GM12878 (cell line): ENCODE data around the gene CTDNEP1. TPM values are rescaled to one million over a fixed set of nuclear protein-coding genes. Genes with fewer than 3 reads are reported as not detected.

Experiments used
- ATAC-seq: fragments of 200-7000 bp; cut with Tn5 transposase; 3 replicates; pipeline ENCODE4 v1.9.1; 2020; ENCODE audit warnings: mild to moderate bottlenecking, moderate library complexity
- BruUV-seq: library from RNA; stranded (reverse); fragments of 400-500 nt; replicated peaks from 2 replicates; lab custom pipeline; 2021; lab: Mats Ljungman, UMichigan
- CTCF ChIA-PET: fragments of 300-600 bp; sonication (Branson Sonifier 250); formaldehyde crosslinking; extraction: SDS; loops from one replicate; lab custom pipeline; 2021; ENCODE audit warnings: inconsistent platforms; lab: Yijun Ruan, JAX
- POLR2A ChIA-PET: fragments of 350-600 bp; formaldehyde crosslinking; extraction: SDS; loops from one replicate; lab custom pipeline; 2021; ENCODE audit warnings: inconsistent platforms; lab: Charles Lee
- RAD21 ChIA-PET: fragments of 300-600 bp; sonication (Branson Sonifier 250); formaldehyde crosslinking; loops from one replicate; lab custom pipeline; 2023; ENCODE audit warnings: antibody characterized with exemption; ENCODE audit not compliant: unreplicated experiment; lab: Charles Lee
- SMC1A ChIA-PET: fragments of 300-600 bp; sonication (Branson Sonifier 250); formaldehyde crosslinking; loops from one replicate; lab custom pipeline; 2023; ENCODE audit not compliant: unreplicated experiment, uncharacterized antibody; lab: Charles Lee
- DNase-seq: peaks from one replicate; pipeline ENCODE4 v3.0.0-alpha.2; 2011; ENCODE audit warnings: low read depth, low spot score
- FAIRE-seq: peaks from 3 replicates; lab custom pipeline; 2011; peaks lifted over from hg19 to GRCh38; lab: Jason Lieb, UNC
- H2AFZ ChIP-seq: 2 replicates; pipeline ENCODE4 v1.6.0; 2011; ENCODE audit warnings: low read depth, low read length, control low read depth; ENCODE audit not compliant: control insufficient read depth
- H3K27ac ChIP-seq: 2 replicates; pipeline ENCODE4 v1.5.1; 2011; ENCODE audit warnings: control low read depth; ENCODE audit not compliant: control insufficient read depth, insufficient read depth
- H3K27me3 ChIP-seq, 2 experiments: replicated peaks in 1 of 2; 2 replicates each; pipeline versions ENCODE4 v1.6.0 to v1.6.1; 2011; ENCODE audit warnings: low read length in 1 of 2; ENCODE audit not compliant: control insufficient read depth in 2 of 2, insufficient read depth in 2 of 2
- H3K36me3 ChIP-seq, 2 experiments: 2 replicates each; pipeline ENCODE4 v1.5.1; 2011; ENCODE audit warnings: low read length in 1 of 2; ENCODE audit not compliant: control insufficient read depth in 2 of 2, insufficient read depth in 2 of 2
- H3K4me1 ChIP-seq: 2 replicates; pipeline ENCODE4 v1.6.1; 2011; ENCODE audit warnings: mild to moderate bottlenecking, low read length, moderate library complexity, mixed read lengths; ENCODE audit not compliant: control insufficient read depth, insufficient read depth
- H3K4me2 ChIP-seq: 2 replicates; pipeline ENCODE4 v1.6.0; 2011; ENCODE audit warnings: control low read depth; ENCODE audit not compliant: control insufficient read depth, insufficient read depth
- H3K4me3 ChIP-seq: fragments of 200-600 bp; sonication (generic); 2 replicates; pipeline ENCODE4 v1.5.1; 2016
- H3K79me2 ChIP-seq: 2 replicates; pipeline ENCODE4 v1.6.0; 2011; ENCODE audit warnings: low read length; ENCODE audit not compliant: control insufficient read depth, insufficient read depth
- H3K9ac ChIP-seq: 2 replicates; pipeline ENCODE4 v1.8.0; 2011; ENCODE audit warnings: low read length, control low read depth, mixed read lengths; ENCODE audit not compliant: control insufficient read depth, insufficient read depth
- H3K9me3 ChIP-seq: replicated peaks from 3 replicates; pipeline ENCODE4 v1.5.1; 2011; ENCODE audit warnings: mild to moderate bottlenecking, low read length; ENCODE audit not compliant: control insufficient read depth, insufficient read depth
- H4K20me1 ChIP-seq: 2 replicates; pipeline ENCODE4 v1.6.0; 2011; ENCODE audit not compliant: control insufficient read depth, insufficient read depth
- CHD1 ChIP-seq: IDR thresholded peaks from 2 replicates; pipeline ENCODE4 v1.6.1; 2012; ENCODE audit warnings: low read depth, low read length, improper control_type of control experiment
- ESRRA ChIP-seq: IDR thresholded peaks from 2 replicates; pipeline ENCODE4 v1.6.1; 2012; ENCODE audit warnings: mild to moderate bottlenecking, low read length, improper control_type of control experiment
- FOXK2 ChIP-seq: fragments of 450-650 bp; IDR thresholded peaks from 2 replicates; pipeline ENCODE4 v1.6.1; 2017; ENCODE audit warnings: mild to moderate bottlenecking, moderate library complexity
- IRF5 ChIP-seq: fragments of 450-650 bp; IDR thresholded peaks from 2 replicates; pipeline ENCODE4 v1.6.1; 2017; ENCODE audit warnings: borderline replicate concordance
- LARP7 ChIP-seq: fragments of 450-650 bp; IDR thresholded peaks from 2 replicates; pipeline ENCODE4 v1.6.1; 2017; ENCODE audit warnings: mild to moderate bottlenecking
- MEF2A ChIP-seq: IDR thresholded peaks from 2 replicates; pipeline ENCODE4 v1.6.1; 2011; ENCODE audit warnings: low read depth, mild to moderate bottlenecking, low read length, moderate library complexity; ENCODE audit not compliant: insufficient read depth
- NFIC ChIP-seq: IDR thresholded peaks from 2 replicates; pipeline ENCODE4 v1.6.1; 2012; ENCODE audit warnings: low read depth, mild to moderate bottlenecking, inconsistent platforms, low read length, moderate library complexity
- NR2C1 ChIP-seq: fragments of 450-650 bp; IDR thresholded peaks from 2 replicates; pipeline ENCODE4 v1.6.1; 2017; ENCODE audit warnings: antibody characterized with exemption, mild to moderate bottlenecking, moderate library complexity
- POLR2AphosphoS5 ChIP-seq: IDR thresholded peaks from 2 replicates; pipeline ENCODE4 v1.6.1; 2011; ENCODE audit warnings: mild to moderate bottlenecking, low read length, inconsistent platforms
- RBBP5 ChIP-seq: fragments of 200-600 bp; sonication (generic); conservative IDR thresholded peaks from 2 replicates; pipeline ENCODE4 v1.6.1; 2016
- REST ChIP-seq: IDR thresholded peaks from 2 replicates; pipeline ENCODE4 v1.6.1; 2012; ENCODE audit warnings: mild to moderate bottlenecking, low read depth, low read length
- SMAD5 ChIP-seq: IDR thresholded peaks from 2 replicates; pipeline ENCODE4 v1.6.1; 2016; ENCODE audit warnings: antibody characterized with exemption, low read depth
- STAT1 ChIP-seq: fragments of 450-650 bp; conservative IDR thresholded peaks from 2 replicates; pipeline ENCODE4 v1.6.1; 2014; ENCODE audit warnings: antibody characterized with exemption, mild to moderate bottlenecking
- TCF7 ChIP-seq: IDR thresholded peaks from 2 replicates; pipeline ENCODE4 v1.6.1; 2014; ENCODE audit warnings: antibody characterized with exemption, borderline replicate concordance
- USF1 ChIP-seq: IDR thresholded peaks from 2 replicates; pipeline ENCODE4 v1.6.1; 2011; ENCODE audit warnings: borderline replicate concordance, low read depth, mild to moderate bottlenecking, moderate library complexity, mixed read lengths, low read length; ENCODE audit not compliant: insufficient read depth; ENCODE audit errors: extremely low read length
- WGBS: methylation state at CpG from one replicate; pipeline ENCODE4 v1.1.6; 2016; ENCODE audit warnings: low lambda C conversion rate; ENCODE audit not compliant: insufficient replicate concordance, insufficient coverage; ENCODE audit errors: missing lambda C conversion rate; 5-methylcytosine and 5-hydroxymethylcytosine counted together
- in situ Hi-C: fragments of 300-500 bp; cut with MboI; formaldehyde crosslinking; loops from 9 replicates; pipeline ENCODE4 v1.14.3; 2018; ENCODE audit warnings: mixed read lengths
- intact Hi-C: fragments of 100-400 bp; cut with micrococcal nuclease; formaldehyde crosslinking; loops from one replicate; pipeline ENCODE4 v1.14.2; 2022; ENCODE audit not compliant: unreplicated experiment
- polyA plus RNA-seq, 11 experiments: library from polyadenylated mRNA; depleted of rRNA in 4 of 11; unstranded in 6 of 11; stranded (reverse) in 5 of 11; fragments of >200 nt; fragmentation: Nextera tagmentation in 4 of 11; fragmentation: Illumina TruSeq in 1 of 11; extraction: Ambion mirVana in 4 of 11; extraction: Trizol in 1 of 11; gene quantifications; 1 replicate in 1 of 11; 2 replicates in 10 of 11; pipeline versions ENCODE4 v1.2.1 to v1.2.3, GENCODE V29; 2011 to 2016; ENCODE audit warnings: inconsistent platforms in 2 of 11, missing spikeins in 2 of 11, low read depth in 1 of 11
- total RNA-seq, 4 experiments: library from RNA; depleted of rRNA in 3 of 4; stranded (reverse); fragments of >200 nt in 3 of 4; fragmentation: Illumina TruSeq in 1 of 4; extraction: Trizol in 1 of 4; gene quantifications; 2 replicates each; pipeline versions ENCODE4 v1.2.1 to v1.2.3, GENCODE V29; 2013 to 2021
- TF ChIP-seq, protein P1 (sequence below): fragments of 450-650 bp; IDR thresholded peaks from 2 replicates; pipeline ENCODE4 v1.6.1; 2017; ENCODE audit warnings: mild to moderate bottlenecking

The CTDNEP1 gene
- total and polyA plus RNA-seq, 10 of the 15 experiments (the other 5 are each of a cell fraction or from before 2014, with no cell fraction given): 23.7 to 176 (median 30.3) TPM

GRCh38 chr17:7246779-7247178 lies 4.8 kb downstream of the CTDNEP1 start:
- Histone ChIP-seq H4K20me1 (no peaks in the 10 kb centered on the region), H3K4me1 (peaks cover 14% of the 10 kb centered on the region), H3K4me2 (no peak overlapping the region), H3K27me3 (no peaks in the 10 kb centered on the region), H3K79me2 (peaks cover 52% of the 10 kb centered on the region), H3K36me3 (peaks cover 10 to 19% of the 10 kb centered on the region in 2 experiments; a peak in 3 of 4 replicates), H3K9ac (no peak overlapping the region), H3K4me3 (no peak overlapping the region), H3K27ac (no peak overlapping the region), H2AFZ (no peak overlapping the region), H3K9me3 (no peaks in the 10 kb centered on the region)
- in situ Hi-C loops (no loop called here), intact Hi-C loops (no loop called here)
- ChIA-PET POLR2A (no interaction called here), CTCF (no interaction called here), RAD21 (no interaction called here), SMC1A (no interaction called here)
- BruUV-seq: no TSS peak
- WGBS: 78% methylated on average over 5 of the region's 5 CpGs
- DNase-seq (no peak), ATAC-seq (no peak), FAIRE-seq (no peak)
- TF ChIP-seq ESRRA (no peak), CHD1 (no peak), TCF7 (no peak), STAT1 (no peak), POLR2AphosphoS5 (no peak), SMAD5 (no peak), RBBP5 (no peak), NFIC (no peak), IRF5 (no peak), FOXK2 (no peak), LARP7 (no peak), MEF2A (no peak), REST (no peak), USF1 (no peak), NR2C1 (no peak)
- TF ChIP-seq, protein P1, sequence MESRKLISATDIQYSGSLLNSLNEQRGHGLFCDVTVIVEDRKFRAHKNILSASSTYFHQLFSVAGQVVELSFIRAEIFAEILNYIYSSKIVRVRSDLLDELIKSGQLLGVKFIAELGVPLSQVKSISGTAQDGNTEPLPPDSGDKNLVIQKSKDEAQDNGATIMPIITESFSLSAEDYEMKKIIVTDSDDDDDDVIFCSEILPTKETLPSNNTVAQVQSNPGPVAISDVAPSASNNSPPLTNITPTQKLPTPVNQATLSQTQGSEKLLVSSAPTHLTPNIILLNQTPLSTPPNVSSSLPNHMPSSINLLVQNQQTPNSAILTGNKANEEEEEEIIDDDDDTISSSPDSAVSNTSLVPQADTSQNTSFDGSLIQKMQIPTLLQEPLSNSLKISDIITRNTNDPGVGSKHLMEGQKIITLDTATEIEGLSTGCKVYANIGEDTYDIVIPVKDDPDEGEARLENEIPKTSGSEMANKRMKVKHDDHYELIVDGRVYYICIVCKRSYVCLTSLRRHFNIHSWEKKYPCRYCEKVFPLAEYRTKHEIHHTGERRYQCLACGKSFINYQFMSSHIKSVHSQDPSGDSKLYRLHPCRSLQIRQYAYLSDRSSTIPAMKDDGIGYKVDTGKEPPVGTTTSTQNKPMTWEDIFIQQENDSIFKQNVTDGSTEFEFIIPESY: no peak
